Loucy (cell line): Measurements from ENCODE around the gene KLK10.

Source experiments
- H2AFZ ChIP-seq: fragments of 200-600 bp; sonication (generic); 2 replicates; pipeline ENCODE4 v1.6.0; 2016; ENCODE audit warnings: antibody characterized with exemption, mild to moderate bottlenecking, low read length, moderate library complexity
- H3F3A ChIP-seq: fragments of 200-600 bp; 2 replicates; pipeline ENCODE4 v1.6.0; 2016; ENCODE audit warnings: antibody characterized with exemption, low read depth, mild to moderate bottlenecking
- H3K27me3 ChIP-seq: fragments of 200-600 bp; sonication (generic); 2 replicates; pipeline ENCODE4 v1.6.1; 2014; ENCODE audit warnings: low read length, mild to moderate bottlenecking; ENCODE audit not compliant: insufficient read depth, poor library complexity, severe bottlenecking
- H3K36me3 ChIP-seq: fragments of 200-600 bp; sonication (generic); 2 replicates; pipeline ENCODE4 v1.6.1; 2016; ENCODE audit warnings: low read length; ENCODE audit not compliant: insufficient read depth
- H3K4me1 ChIP-seq: fragments of 200-600 bp; sonication (generic); 2 replicates; pipeline ENCODE4 v1.5.1; 2014; ENCODE audit warnings: low read length, mild to moderate bottlenecking; ENCODE audit not compliant: insufficient read depth, poor library complexity, severe bottlenecking
- H3K4me2 ChIP-seq: fragments of 200-600 bp; sonication (generic); 2 replicates; pipeline ENCODE4 v1.6.0; 2014; ENCODE audit warnings: antibody characterized with exemption, low read length, low read depth, mild to moderate bottlenecking; ENCODE audit not compliant: poor library complexity, severe bottlenecking
- H3K4me3 ChIP-seq: fragments of 200-600 bp; sonication (generic); 2 replicates; pipeline ENCODE4 v1.5.1; 2014; ENCODE audit warnings: low read length, mild to moderate bottlenecking, mixed read lengths; ENCODE audit not compliant: poor library complexity, severe bottlenecking
- H3K79me2 ChIP-seq: fragments of 200-600 bp; sonication (generic); 2 replicates; pipeline ENCODE4 v1.6.1; 2014; ENCODE audit warnings: low read length; ENCODE audit not compliant: insufficient read depth
- H3K9ac ChIP-seq: fragments of 200-600 bp; sonication (generic); 2 replicates; pipeline ENCODE4 v1.6.0; 2014; ENCODE audit warnings: mild to moderate bottlenecking, low read depth, low read length, moderate library complexity; ENCODE audit not compliant: poor library complexity, severe bottlenecking
- H3K9me2 ChIP-seq: fragments of 200-600 bp; sonication (generic); replicated peaks from 2 replicates; pipeline ENCODE4 v1.6.1; 2016; ENCODE audit warnings: low read depth, low read length, mixed read lengths
- H3K9me3 ChIP-seq: fragments of 200-600 bp; sonication (generic); 2 replicates; pipeline ENCODE4 v1.6.1; 2014; ENCODE audit warnings: mild to moderate bottlenecking, antibody characterized with exemption, low read length, low read depth; ENCODE audit not compliant: insufficient read depth
- H4K20me1 ChIP-seq: fragments of 200-600 bp; sonication (generic); 2 replicates; pipeline ENCODE4 v1.6.0; 2014; ENCODE audit warnings: antibody characterized with exemption, low read length, mild to moderate bottlenecking; ENCODE audit not compliant: insufficient read depth, poor library complexity, severe bottlenecking
- EZH2phosphoT487 ChIP-seq: fragments of 200-600 bp; IDR thresholded peaks from 2 replicates; pipeline ENCODE4 v1.6.1; 2018; ENCODE audit warnings: antibody characterized with exemption, mild to moderate bottlenecking, moderate library complexity, borderline replicate concordance
- TF ChIP-seq, protein P1 (sequence below): fragments of 200-600 bp; sonication (generic); conservative IDR thresholded peaks from 2 replicates; pipeline ENCODE4 v1.5.1; 2014; ENCODE audit warnings: mild to moderate bottlenecking, antibody characterized with exemption, low read length

Gene KLK10

DNA sequence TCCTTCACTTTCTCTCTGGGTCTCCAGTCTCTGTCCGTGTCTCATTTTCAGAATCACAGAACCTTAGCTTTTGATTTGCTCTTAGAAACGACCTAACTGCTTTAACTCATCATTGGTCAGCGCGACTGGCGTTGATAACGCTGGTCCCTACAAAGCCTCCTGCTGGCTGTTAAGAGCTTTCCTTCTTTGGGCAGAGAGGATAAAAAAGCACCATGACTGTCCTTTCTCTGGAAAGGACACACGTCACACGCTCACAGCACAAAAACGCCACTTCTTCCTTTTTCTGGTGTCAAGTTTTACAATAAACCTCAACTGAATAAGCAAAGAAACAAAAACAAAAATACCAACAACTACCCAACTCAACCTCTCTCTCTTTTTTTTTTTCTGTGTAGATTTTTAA is 17.0 kb upstream of the KLK10 start:
- no peak for TF ChIP-seq EZH2phosphoT487
- TF ChIP-seq, protein P1, sequence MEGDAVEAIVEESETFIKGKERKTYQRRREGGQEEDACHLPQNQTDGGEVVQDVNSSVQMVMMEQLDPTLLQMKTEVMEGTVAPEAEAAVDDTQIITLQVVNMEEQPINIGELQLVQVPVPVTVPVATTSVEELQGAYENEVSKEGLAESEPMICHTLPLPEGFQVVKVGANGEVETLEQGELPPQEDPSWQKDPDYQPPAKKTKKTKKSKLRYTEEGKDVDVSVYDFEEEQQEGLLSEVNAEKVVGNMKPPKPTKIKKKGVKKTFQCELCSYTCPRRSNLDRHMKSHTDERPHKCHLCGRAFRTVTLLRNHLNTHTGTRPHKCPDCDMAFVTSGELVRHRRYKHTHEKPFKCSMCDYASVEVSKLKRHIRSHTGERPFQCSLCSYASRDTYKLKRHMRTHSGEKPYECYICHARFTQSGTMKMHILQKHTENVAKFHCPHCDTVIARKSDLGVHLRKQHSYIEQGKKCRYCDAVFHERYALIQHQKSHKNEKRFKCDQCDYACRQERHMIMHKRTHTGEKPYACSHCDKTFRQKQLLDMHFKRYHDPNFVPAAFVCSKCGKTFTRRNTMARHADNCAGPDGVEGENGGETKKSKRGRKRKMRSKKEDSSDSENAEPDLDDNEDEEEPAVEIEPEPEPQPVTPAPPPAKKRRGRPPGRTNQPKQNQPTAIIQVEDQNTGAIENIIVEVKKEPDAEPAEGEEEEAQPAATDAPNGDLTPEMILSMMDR, result no peak
- Histone ChIP-seq H3K9me3 (no peaks in the 10 kb centered on the region; the same call in 1 of the 2 replicates), H2AFZ (no peak overlapping the region), H3K9me2 (no peaks in the 10 kb centered on the region), H3K27me3 (no peaks in the 10 kb centered on the region), H3K4me1 (no peaks in the 10 kb centered on the region), H3K9ac (no peak overlapping the region), H3K79me2 (no peaks in the 10 kb centered on the region), H3K4me3 (no peak overlapping the region), H3K4me2 (no peak overlapping the region), H4K20me1 (no peaks in the 10 kb centered on the region), H3F3A (no peaks in the 10 kb centered on the region), H3K36me3 (no peaks in the 10 kb centered on the region)

DNA sequence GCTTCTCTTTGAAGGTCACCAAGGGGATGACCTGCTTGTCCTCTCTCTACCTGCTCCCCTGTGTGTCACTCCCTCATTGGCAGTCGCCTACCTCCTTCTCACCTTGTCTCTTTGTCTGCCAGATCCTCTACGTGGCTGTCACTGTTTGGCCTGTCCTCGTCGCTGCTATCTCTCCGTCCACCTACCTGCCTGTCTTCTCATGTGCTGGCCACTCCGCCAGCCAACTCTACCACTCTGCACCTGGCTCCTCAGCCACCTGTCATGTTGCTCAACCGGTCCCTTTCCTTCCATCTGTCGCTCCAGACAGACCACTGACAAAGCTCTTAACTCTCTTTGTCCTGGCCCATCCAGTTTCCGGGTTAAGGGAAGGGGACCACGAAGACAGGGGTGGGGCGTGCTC is 15.2 kb upstream of the KLK10 start, which contains the start of gene KLK12:
KLK12 (minus strand) TSS at position 299 of the 400 bp plus-strand sequence. CDS start 381 bp downstream, outside the sequence.
- Histone ChIP-seq H3K27me3 (no peaks in the 10 kb centered on the region), H3K4me2 (no peak within 1 kb of the TSS)

DNA sequence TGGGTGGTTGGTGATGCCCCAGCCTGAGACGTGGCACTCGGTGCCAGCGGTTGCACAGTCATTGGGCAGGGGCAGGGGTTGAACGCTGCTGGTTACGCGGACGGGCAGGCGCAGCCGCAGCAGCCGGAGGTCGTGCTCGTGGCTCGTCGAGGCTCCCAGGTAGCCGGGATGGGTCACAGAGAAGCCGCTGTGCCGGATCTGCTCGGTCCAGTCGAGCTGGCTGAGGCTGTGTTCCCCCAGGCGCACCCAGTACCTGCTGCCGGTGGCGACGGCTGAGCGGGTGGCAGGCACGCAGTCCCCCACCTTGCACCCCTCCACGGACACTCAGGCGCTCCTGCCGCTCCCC is 12.3 kb upstream of the KLK10 start:
- no peaks in the 10 kb centered on the region for H3K9me2 ChIP-seq
- no peak overlapping the region for H3K4me2 ChIP-seq
- no peaks in the 10 kb centered on the region for H3F3A ChIP-seq
- H3K9me3 ChIP-seq, result no peaks in the 10 kb centered on the region; the same call in 1 of the 2 replicates
- H4K20me1 ChIP-seq, result no peaks in the 10 kb centered on the region
- no peaks in the 10 kb centered on the region for H3K4me1 ChIP-seq
- no peaks in the 10 kb centered on the region for H3K79me2 ChIP-seq
- no peak overlapping the region for H3K9ac ChIP-seq
- TF ChIP-seq EZH2phosphoT487, result no peak
- TF ChIP-seq, protein P1, result no peak
- H3K4me3 ChIP-seq, result no peak overlapping the region
- no peaks in the 10 kb centered on the region for H3K27me3 ChIP-seq
- H2AFZ ChIP-seq, result no peak overlapping the region
- H3K36me3 ChIP-seq, result no peaks in the 10 kb centered on the region

More for the DNA sequence above, 15.2 kb upstream of the KLK10 start, which contains the start of gene KLK12:
- Histone ChIP-seq H3K4me3 (no peak within 1 kb of the TSS), H3K4me1 (no peaks in the 10 kb centered on the region), H3K36me3 (no peaks in the 10 kb centered on the region), H3K9ac (no peak within 1 kb of the TSS), H3K9me3 (no peaks in the 10 kb centered on the region; the same call in 1 of the 2 replicates), H4K20me1 (no peaks in the 10 kb centered on the region), H3K79me2 (no peaks in the 10 kb centered on the region), H3K9me2 (no peaks in the 10 kb centered on the region), H2AFZ (no peak within 1 kb of the TSS), H3F3A (no peaks in the 10 kb centered on the region)
- TF ChIP-seq, protein P1, result no peak
- TF ChIP-seq EZH2phosphoT487, result no peak
